ENCODE data around the gene STAT1. TPM values are rescaled to one million over a fixed set of nuclear protein-coding genes. Genes with fewer than 3 reads are reported as not detected.

STAT1 gene
- total RNA-seq, 1 donor from 2014 or later: 85.1 TPM

DNA sequence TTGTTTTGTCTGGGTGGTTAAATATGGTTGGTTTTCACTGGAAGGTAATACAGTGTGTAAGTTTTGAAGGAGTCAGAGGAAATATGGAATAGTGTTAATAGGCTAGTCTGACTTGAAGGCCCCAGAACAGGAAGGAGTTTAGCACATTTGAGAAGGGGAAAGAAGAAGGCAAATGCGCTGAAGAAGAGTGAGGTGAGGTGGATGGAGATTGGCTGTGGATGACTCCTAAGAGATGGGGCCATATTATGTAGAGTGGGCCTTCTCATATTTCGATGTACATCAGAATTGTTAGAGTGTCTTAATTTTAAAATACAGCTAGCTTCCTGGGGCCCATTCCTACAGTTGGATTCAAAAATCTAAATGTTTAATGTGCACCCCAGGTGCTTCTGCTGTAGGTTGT is 72.4 kb downstream of the STAT1 start:
- ATAC-seq (ENCODE audit: low read depth) (no peak), DNase-seq (no peak)
- ChIA-PET CTCF (interaction anchor here (1.8 kb wide), 1 partner anchor 91 kb away, joined by 6 read pairs; no protein-coding TSS in a partner anchor), POLR2A (no interaction called here)
- Mint-ChIP-seq H3K4me3 (no peak overlapping the region), H3K27me3 (no peaks in the 10 kb centered on the region), H3K9me3 (no peaks in the 10 kb centered on the region), H3K36me3 (ENCODE audit: low read depth) (peaks cover 9% of the 10 kb centered on the region), H3K27ac (no peak overlapping the region), H3K4me1 (peaks cover 8% of the 10 kb centered on the region)
- TF ChIP-seq, protein P1, sequence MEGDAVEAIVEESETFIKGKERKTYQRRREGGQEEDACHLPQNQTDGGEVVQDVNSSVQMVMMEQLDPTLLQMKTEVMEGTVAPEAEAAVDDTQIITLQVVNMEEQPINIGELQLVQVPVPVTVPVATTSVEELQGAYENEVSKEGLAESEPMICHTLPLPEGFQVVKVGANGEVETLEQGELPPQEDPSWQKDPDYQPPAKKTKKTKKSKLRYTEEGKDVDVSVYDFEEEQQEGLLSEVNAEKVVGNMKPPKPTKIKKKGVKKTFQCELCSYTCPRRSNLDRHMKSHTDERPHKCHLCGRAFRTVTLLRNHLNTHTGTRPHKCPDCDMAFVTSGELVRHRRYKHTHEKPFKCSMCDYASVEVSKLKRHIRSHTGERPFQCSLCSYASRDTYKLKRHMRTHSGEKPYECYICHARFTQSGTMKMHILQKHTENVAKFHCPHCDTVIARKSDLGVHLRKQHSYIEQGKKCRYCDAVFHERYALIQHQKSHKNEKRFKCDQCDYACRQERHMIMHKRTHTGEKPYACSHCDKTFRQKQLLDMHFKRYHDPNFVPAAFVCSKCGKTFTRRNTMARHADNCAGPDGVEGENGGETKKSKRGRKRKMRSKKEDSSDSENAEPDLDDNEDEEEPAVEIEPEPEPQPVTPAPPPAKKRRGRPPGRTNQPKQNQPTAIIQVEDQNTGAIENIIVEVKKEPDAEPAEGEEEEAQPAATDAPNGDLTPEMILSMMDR (IDR thresholded peaks at IDR 0.05): no peak
- intact Hi-C loops (cut with micrococcal nuclease): loop anchor here (2.0 kb wide), 2 partner anchors 15 to 23 kb away; no protein-coding TSS in a partner anchor

DNA sequence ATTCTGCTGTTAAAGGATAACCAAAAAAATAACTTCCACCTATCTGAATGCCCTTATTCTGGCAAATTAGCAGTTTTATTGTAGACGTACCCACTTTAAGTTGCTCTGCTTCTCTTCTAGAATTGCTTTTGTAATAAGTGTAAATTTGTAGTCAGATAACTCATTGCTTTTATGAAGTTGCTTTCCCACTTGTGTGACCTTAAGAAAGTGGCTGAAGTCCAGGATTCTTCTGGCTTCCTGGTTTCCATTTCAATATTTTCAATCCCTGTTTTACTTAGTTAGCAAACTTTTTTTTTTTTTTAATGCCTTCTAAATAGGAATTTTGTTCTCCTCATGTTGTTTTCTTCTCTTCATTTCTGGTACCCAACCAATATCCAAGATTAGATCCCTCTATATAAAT is 73.5 kb downstream of the STAT1 start:
- CTCF ChIA-PET: no interaction called here

DNA sequence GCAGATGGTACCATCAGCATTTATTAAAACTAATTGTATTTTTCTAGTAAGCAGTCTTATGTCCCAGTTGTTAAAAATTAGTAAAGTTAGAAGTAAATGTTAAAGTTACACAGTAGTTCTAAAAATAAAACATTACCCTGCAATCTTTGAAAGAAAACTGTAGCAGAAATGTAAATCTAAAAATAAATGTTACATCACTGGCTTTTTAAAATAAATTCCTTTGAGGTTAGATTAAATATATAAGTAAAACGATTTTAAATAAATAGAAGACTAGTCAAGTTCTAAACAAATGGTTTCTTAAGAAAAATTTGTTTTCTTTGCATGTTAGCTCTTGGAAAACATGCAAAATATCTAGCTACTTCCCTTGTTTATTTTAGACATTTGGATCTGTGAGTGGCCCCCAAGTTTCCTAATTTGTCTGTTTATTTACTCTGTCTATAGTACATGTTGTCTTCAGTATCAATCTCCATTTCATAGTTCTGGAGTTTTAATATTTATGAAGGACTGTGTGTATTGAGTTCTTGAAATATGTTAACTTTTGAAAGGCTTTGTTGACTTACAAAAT is 75.1 kb downstream of the STAT1 start:
- ChIA-PET POLR2A (no interaction called here), CTCF (interaction anchor here (0.7 kb wide), 1 partner anchor 75 kb away, joined by 3 read pairs; the partner anchor contains the start of gene STAT1)
- DNase-seq (no peak), ATAC-seq (ENCODE audit: low read depth) (no peak)
- Mint-ChIP-seq H3K36me3 (ENCODE audit: low read depth) (peaks cover 20% of the 10 kb centered on the region), H3K9me3 (no peaks in the 10 kb centered on the region), H3K4me1 (peaks cover 7% of the 10 kb centered on the region), H3K27me3 (no peaks in the 10 kb centered on the region), H3K27ac (no peak overlapping the region), H3K4me3 (no peak overlapping the region)
- TF ChIP-seq, protein P1 (IDR thresholded peaks at IDR 0.05): no peak
- intact Hi-C loops (cut with micrococcal nuclease): no loop called here

More for the DNA sequence above, 73.5 kb downstream of the STAT1 start:
- DNase-seq (no peak), ATAC-seq (ENCODE audit: low read depth) (no peak)
- Mint-ChIP-seq H3K27me3 (no peaks in the 10 kb centered on the region), H3K36me3 (ENCODE audit: low read depth) (peaks cover 13% of the 10 kb centered on the region), H3K27ac (no peak overlapping the region), H3K9me3 (no peaks in the 10 kb centered on the region), H3K4me1 (peaks cover 7% of the 10 kb centered on the region), H3K4me3 (no peak overlapping the region)
- TF ChIP-seq, protein P1 (IDR thresholded peaks at IDR 0.05): no peak
- POLR2A ChIA-PET: no interaction called here
- intact Hi-C loops (cut with micrococcal nuclease): loop anchor here (2.0 kb wide), 2 partner anchors 14 to 22 kb away; no protein-coding TSS in a partner anchor

DNA sequence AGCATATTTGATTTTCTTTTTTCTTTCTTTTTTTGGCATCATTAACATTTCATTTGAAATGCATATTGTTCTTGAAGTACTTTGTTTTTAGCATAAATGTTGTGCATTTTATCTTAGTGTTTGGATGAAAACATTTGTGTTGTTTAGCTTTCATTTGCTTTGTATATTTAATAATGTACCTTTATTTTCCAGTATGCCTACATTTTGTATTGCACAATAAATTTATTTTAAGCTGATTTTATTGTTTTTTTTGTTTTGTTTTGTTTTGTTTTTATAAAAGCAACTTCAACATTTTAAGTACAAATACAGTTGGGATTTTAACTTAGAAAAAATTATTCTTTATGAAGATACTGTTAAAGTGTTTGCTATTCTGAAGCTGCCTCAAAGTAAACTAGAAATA is 78.9 kb downstream of the STAT1 start:
- POLR2A ChIA-PET: no interaction called here
- H3K27me3 Mint-ChIP-seq: no peaks in the 10 kb centered on the region

DNA sequence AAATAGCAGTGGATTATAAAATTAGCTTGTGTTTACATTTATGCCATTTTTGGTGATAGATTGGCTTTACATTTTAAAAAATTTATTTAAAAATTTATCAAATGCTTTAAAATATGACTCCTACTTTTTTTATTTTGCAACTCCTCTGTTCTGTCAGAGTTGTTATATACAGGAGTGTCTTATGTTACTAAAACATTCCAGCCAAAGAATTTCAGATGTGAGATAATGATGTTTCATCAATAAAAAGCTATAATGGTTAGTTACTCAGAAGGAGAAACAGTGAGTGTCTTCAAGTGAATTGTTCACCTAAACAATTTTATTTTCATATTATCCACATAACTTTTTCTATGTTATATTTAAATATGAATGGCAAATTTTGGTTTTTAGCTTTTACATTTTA is 80.6 kb downstream of the STAT1 start:
- Mint-ChIP-seq H3K4me1 (peaks cover 2% of the 10 kb centered on the region), H3K9me3 (no peaks in the 10 kb centered on the region), H3K27ac (no peak overlapping the region), H3K36me3 (ENCODE audit: low read depth) (peaks cover 50% of the 10 kb centered on the region), H3K4me3 (no peak overlapping the region), H3K27me3 (no peaks in the 10 kb centered on the region)
- ATAC-seq (ENCODE audit: low read depth) (no peak), DNase-seq (no peak)
- intact Hi-C loops (cut with micrococcal nuclease): loop anchor here (2.0 kb wide), 1 partner anchor 15 kb away; no protein-coding TSS in a partner anchor
- ChIA-PET POLR2A (no interaction called here), CTCF (interaction anchor here (1.2 kb wide), 1 partner anchor 83 kb away, joined by 3 read pairs; no protein-coding TSS in a partner anchor)
- TF ChIP-seq, protein P1 (IDR thresholded peaks at IDR 0.05): no peak

More for the DNA sequence above, 78.9 kb downstream of the STAT1 start:
- TF ChIP-seq, protein P1 (IDR thresholded peaks at IDR 0.05): no peak
- intact Hi-C loops (cut with micrococcal nuclease): no loop called here
- Mint-ChIP-seq H3K4me1 (peaks cover 7% of the 10 kb centered on the region), H3K9me3 (no peaks in the 10 kb centered on the region), H3K4me3 (no peak overlapping the region), H3K36me3 (ENCODE audit: low read depth) (peaks cover 42% of the 10 kb centered on the region), H3K27ac (no peak overlapping the region)
- no peak for DNase-seq
- CTCF ChIA-PET: no interaction called here
- no peak for ATAC-seq (ENCODE audit: low read depth)

All from activated B cell treated with CpG ODN at 0.5 μM for 24 hours (primary cell).